ENCODE measurements around the gene CEACAM18. TPM values are rescaled to one million over a fixed set of nuclear protein-coding genes. Genes with fewer than 3 reads are reported as not detected.

CEACAM18 gene
- total and polyA plus RNA-seq, 10 of the 15 experiments (the other 5 are each of a cell fraction or from before 2014, with no cell fraction given) = not detected

- Histone ChIP-seq H4K20me1 (ENCODE audit: control insufficient read depth, insufficient read depth) (no peaks in the 10 kb centered on the region), H3K4me2 (ENCODE audit: control insufficient read depth, insufficient read depth) (peak overlapping the region; percentile 13; the same call in 1 of the 2 replicates), H3K36me3 (ENCODE audit: control insufficient read depth in 2 of 2, insufficient read depth in 2 of 2, low read length in 1 of 2) (no peaks in the 10 kb centered on the region), H3K4me3 (no peak overlapping the region), H3K9me3 (replicated peaks; ENCODE audit: control insufficient read depth, insufficient read depth, low read length) (no peaks in the 10 kb centered on the region), H3K4me1 (ENCODE audit: control insufficient read depth, insufficient read depth, low read length) (no peaks in the 10 kb centered on the region), H3K27ac (ENCODE audit: control insufficient read depth, insufficient read depth) (no peak overlapping the region), H2AFZ (ENCODE audit: control insufficient read depth, low read depth, low read length) (peak overlapping the region; percentile 0; the same call in 1 of the 2 replicates), H3K27me3 (replicated peaks in 1 of 2; ENCODE audit: control insufficient read depth in 2 of 2, insufficient read depth in 2 of 2, low read length in 1 of 2) (no peaks in the 10 kb centered on the region), H3K9ac (ENCODE audit: control insufficient read depth, insufficient read depth, low read length) (no peak overlapping the region), H3K79me2 (ENCODE audit: control insufficient read depth, insufficient read depth, low read length) (no peaks in the 10 kb centered on the region)
- no peak for DNase-seq (ENCODE audit: low read depth, low spot score)
- BruUV-seq (replicated peaks) = no TSS peak
- ChIA-PET CTCF (interaction anchor here (1.0 to 2.7 kb wide), 5 partner anchors 13 to 301 kb away, joined by 3 to 13 read pairs (median 3); no protein-coding TSS in a partner anchor), POLR2A (no interaction called here), RAD21 (ENCODE audit: unreplicated experiment) (interaction anchor here (0.7 kb wide), 1 partner anchor 18 kb away, joined by 3 read pairs; no protein-coding TSS in a partner anchor), SMC1A (ENCODE audit: uncharacterized antibody, unreplicated experiment) (no interaction called here)
- intact Hi-C loops (cut with micrococcal nuclease; ENCODE audit: unreplicated experiment) = no loop called here
- ATAC-seq = peak; percentile 20; the same call in 1 of the 3 replicates
- FAIRE-seq = no peak
- WGBS (ENCODE audit: insufficient coverage, insufficient replicate concordance, low lambda C conversion rate, missing lambda C conversion rate) = 38% methylated on average over 13 of the region's 13 CpGs
- in situ Hi-C loops (cut with MboI) = no loop called here
- no peak for TF ChIP-seq FOXM1 (IDR thresholded peaks at IDR 0.05; ENCODE audit: low read depth, low read length)
- TF ChIP-seq BRCA1 (IDR thresholded peaks at IDR 0.05; ENCODE audit: low read depth, low read length) = no peak
- peak; percentile 74 for TF ChIP-seq SIX5 (IDR thresholded peaks at IDR 0.05; ENCODE audit: low read depth, low read length, severe bottlenecking)
- TF ChIP-seq ZBTB4 (CRISPR knock-in tag; IDR thresholded peaks at IDR 0.05) = no peak
- TF ChIP-seq TBL1XR1 (IDR thresholded peaks at IDR 0.05; ENCODE audit: low read depth, low read length) = no peak
- TF ChIP-seq SMARCA5 (IDR thresholded peaks at IDR 0.05) = no peak
- TF ChIP-seq ZNF217 (IDR thresholded peaks at IDR 0.05) = no peak
- no peak for TF ChIP-seq PML (IDR thresholded peaks at IDR 0.05; ENCODE audit: low read length)
- no peak for TF ChIP-seq BHLHE40 (IDR thresholded peaks at IDR 0.05; ENCODE audit: borderline replicate concordance in 1 of 2, low read depth in 2 of 2, low read length in 1 of 2)
- TF ChIP-seq ZNF384 (IDR thresholded peaks at IDR 0.05; ENCODE audit: borderline replicate concordance, low read depth, low read length) = no peak
- no peak for TF ChIP-seq CHD2 (IDR thresholded peaks at IDR 0.05; ENCODE audit: borderline replicate concordance, low read depth, low read length)
- no peak for TF ChIP-seq RELA (IDR thresholded peaks at IDR 0.05; ENCODE audit: borderline replicate concordance, partially characterized antibody)
- TF ChIP-seq E2F4 (IDR thresholded peaks at IDR 0.05; ENCODE audit: low read depth, low read length) = no peak
- peak; percentile 74 for TF ChIP-seq HCFC1 (IDR thresholded peaks at IDR 0.05; ENCODE audit: low read length)
- TF ChIP-seq SRF (IDR thresholded peaks at IDR 0.05; ENCODE audit: low read depth in 2 of 2, low read length in 2 of 2) = no peak
- no peak for TF ChIP-seq CBX5 (IDR thresholded peaks at IDR 0.05; ENCODE audit: low read depth)
- no peak for TF ChIP-seq USF1 (IDR thresholded peaks at IDR 0.05; ENCODE audit: borderline replicate concordance, extremely low read length, insufficient read depth, low read depth, low read length)
- TF ChIP-seq CEBPB (IDR thresholded peaks at IDR 0.05; ENCODE audit: borderline replicate concordance in 1 of 2, low read depth in 2 of 2, low read length in 2 of 2) = no peak
- no peak for TF ChIP-seq EED (IDR thresholded peaks at IDR 0.05; ENCODE audit: low read depth)
- TF ChIP-seq RUNX3 (IDR thresholded peaks at IDR 0.05; ENCODE audit: low read length) = peak; percentile 61
These were observed 18.0 kb upstream of the CEACAM18 start for GRCh38 chr19:51460164-51460992.

Measured in GM12878 (cell line).